A673 (cell line): ENCODE data around the gene SSMEM1. TPM values are rescaled to one million over a fixed set of nuclear protein-coding genes. Genes with fewer than 3 reads are reported as not detected.

Experiments
- BruUV-seq: library from RNA; stranded (reverse); fragments of 400-500 nt; replicated peaks from 2 replicates; lab custom pipeline; 2021; lab: Mats Ljungman, UMichigan
- CTCF ChIA-PET: fragments of 300-600 bp; sonication (Branson Sonifier 250); formaldehyde crosslinking; loops from one replicate; lab custom pipeline; 2022; ENCODE audit warnings: antibody characterized with exemption; lab: Charles Lee
- POLR2A ChIA-PET: fragments of 300-600 bp; sonication (Branson Sonifier 250); formaldehyde crosslinking; loops from one replicate; lab custom pipeline; 2022; ENCODE audit warnings: antibody characterized with exemption; ENCODE audit not compliant: low non-redundant PET; lab: Charles Lee
- DNase-seq: peaks from one replicate; pipeline ENCODE4 v3.0.0-alpha.2; 2015; ENCODE audit warnings: low spot score
- H3K27ac ChIP-seq: fragments of 200-600 bp; sonication (generic); 2 replicates; pipeline ENCODE4 v1.5.1; 2016; ENCODE audit warnings: mixed run types, low read depth, mild to moderate bottlenecking, mixed read lengths, antibody characterized with exemption, low read length; ENCODE audit not compliant: poor library complexity, severe bottlenecking
- H3K27me3 ChIP-seq: fragments of 200-600 bp; sonication (generic); replicated peaks from 2 replicates; pipeline ENCODE4 v1.6.1; 2017; ENCODE audit warnings: mixed run types, low read depth, mild to moderate bottlenecking, mixed read lengths, antibody characterized with exemption, low read length; ENCODE audit not compliant: insufficient read depth, poor library complexity
- H3K36me3 ChIP-seq: fragments of 200-600 bp; sonication (generic); 2 replicates; pipeline ENCODE4 v1.6.1; 2016; ENCODE audit warnings: mixed run types, mild to moderate bottlenecking, mixed read lengths, antibody characterized with exemption, low read length; ENCODE audit not compliant: insufficient read depth, poor library complexity, severe bottlenecking
- H3K4me1 ChIP-seq: fragments of 200-600 bp; sonication (generic); 2 replicates; pipeline ENCODE4 v1.6.1; 2017; ENCODE audit warnings: mixed run types, mild to moderate bottlenecking, mixed read lengths, antibody characterized with exemption, low read length; ENCODE audit not compliant: insufficient read depth, poor library complexity, severe bottlenecking
- H3K4me3 ChIP-seq: fragments of 200-600 bp; sonication (generic); 2 replicates; pipeline ENCODE4 v1.5.1; 2016; ENCODE audit warnings: low read depth, mixed run types, mild to moderate bottlenecking, mixed read lengths, low read length; ENCODE audit not compliant: poor library complexity, severe bottlenecking
- H3K9me3 ChIP-seq: fragments of 200-600 bp; sonication (generic); 2 replicates; pipeline ENCODE4 v1.6.1; 2016; ENCODE audit warnings: mixed run types, low read depth, mild to moderate bottlenecking, mixed read lengths, antibody characterized with exemption, low read length; ENCODE audit not compliant: poor library complexity, severe bottlenecking
- EZH2 ChIP-seq: fragments of 200-600 bp; sonication (generic); IDR thresholded peaks from 2 replicates; pipeline ENCODE4 v1.6.1; 2017; ENCODE audit warnings: borderline replicate concordance, low read depth, mild to moderate bottlenecking, mixed read lengths, antibody characterized with exemption, low read length; ENCODE audit not compliant: poor library complexity, severe bottlenecking
- intact Hi-C: fragments of 100-400 bp; cut with micrococcal nuclease; formaldehyde crosslinking; loops from one replicate; pipeline ENCODE4 v1.10.0; 2022; ENCODE audit not compliant: unreplicated experiment
- total RNA-seq: library from RNA; stranded (reverse); gene quantifications from 2 replicates; pipeline ENCODE4 v1.2.3, GENCODE V29; 2021
- TF ChIP-seq, protein P1 (sequence below): fragments of 300-800, 200-600 bp; sonication (generic); conservative IDR thresholded peaks from 2 replicates; pipeline ENCODE4 v1.5.1; 2017; ENCODE audit warnings: low read depth, mild to moderate bottlenecking, antibody characterized with exemption, low read length, moderate library complexity, mixed read lengths

The SSMEM1 gene
- total RNA-seq, 1 experiment from 2014 or later: not detected

DNA sequence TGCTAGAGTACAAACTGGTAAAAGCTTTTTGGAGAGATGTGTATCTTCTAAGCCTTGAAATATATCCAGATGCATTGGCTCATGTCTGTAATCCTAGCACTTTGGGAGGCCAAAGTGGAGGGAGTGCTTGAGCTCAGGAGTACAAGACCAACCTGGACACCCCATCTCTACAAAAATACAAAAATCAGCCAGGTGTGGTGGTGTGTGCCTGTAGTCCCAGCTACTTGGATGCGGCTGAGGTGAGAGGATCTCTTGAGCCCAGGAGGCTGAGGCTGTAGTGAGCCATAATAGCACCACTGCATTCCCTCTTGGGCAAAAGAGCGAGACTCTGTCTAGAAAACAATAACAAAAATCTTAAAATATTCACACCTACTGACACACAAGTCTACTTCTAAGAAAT lies 28.0 kb upstream of the SSMEM1 start:
- Histone ChIP-seq H3K27me3 (no peaks in the 10 kb centered on the region), H3K4me3 (no peak overlapping the region), H3K36me3 (peaks cover 52% of the 10 kb centered on the region), H3K4me1 (no peaks in the 10 kb centered on the region), H3K27ac (no peak overlapping the region), H3K9me3 (no peaks in the 10 kb centered on the region)
- POLR2A ChIA-PET: no interaction called here
- DNase-seq: no peak
- TF ChIP-seq EZH2: no peak
- TF ChIP-seq, protein P1, sequence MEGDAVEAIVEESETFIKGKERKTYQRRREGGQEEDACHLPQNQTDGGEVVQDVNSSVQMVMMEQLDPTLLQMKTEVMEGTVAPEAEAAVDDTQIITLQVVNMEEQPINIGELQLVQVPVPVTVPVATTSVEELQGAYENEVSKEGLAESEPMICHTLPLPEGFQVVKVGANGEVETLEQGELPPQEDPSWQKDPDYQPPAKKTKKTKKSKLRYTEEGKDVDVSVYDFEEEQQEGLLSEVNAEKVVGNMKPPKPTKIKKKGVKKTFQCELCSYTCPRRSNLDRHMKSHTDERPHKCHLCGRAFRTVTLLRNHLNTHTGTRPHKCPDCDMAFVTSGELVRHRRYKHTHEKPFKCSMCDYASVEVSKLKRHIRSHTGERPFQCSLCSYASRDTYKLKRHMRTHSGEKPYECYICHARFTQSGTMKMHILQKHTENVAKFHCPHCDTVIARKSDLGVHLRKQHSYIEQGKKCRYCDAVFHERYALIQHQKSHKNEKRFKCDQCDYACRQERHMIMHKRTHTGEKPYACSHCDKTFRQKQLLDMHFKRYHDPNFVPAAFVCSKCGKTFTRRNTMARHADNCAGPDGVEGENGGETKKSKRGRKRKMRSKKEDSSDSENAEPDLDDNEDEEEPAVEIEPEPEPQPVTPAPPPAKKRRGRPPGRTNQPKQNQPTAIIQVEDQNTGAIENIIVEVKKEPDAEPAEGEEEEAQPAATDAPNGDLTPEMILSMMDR: no peak
- CTCF ChIA-PET: no interaction called here
- no TSS peak for BruUV-seq
- intact Hi-C loops: no loop called here

DNA sequence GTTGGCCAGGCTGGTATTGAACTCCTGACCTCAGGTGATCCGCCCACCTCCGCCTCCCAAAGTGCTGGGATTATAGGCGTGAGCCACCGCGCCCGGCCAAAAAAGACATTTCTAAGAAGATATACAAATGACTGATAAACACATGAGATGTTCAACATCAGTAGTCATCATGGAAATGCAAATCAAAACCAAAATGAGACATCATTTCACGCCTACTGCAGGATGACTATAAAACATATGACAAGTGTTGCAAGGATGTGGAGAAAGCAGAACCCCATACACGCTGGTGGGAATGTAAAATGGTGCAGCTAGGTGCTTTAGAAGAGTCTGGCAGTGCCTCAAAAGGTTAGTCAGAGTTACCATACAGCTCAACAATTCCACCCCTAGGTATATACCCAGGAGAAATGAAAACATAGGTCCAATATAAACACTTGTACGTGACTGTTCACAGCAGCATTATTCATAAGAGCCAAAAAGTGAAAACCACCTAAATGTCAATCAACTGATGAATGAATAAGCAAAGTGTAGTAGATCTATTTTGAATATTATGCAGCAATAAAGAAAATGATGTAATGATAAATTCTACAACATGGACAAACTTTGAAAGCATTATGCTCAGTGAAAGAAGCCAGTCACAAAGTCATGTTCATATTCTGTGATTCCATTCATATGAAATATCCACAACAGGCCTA lies 26.9 kb upstream of the SSMEM1 start:
- Histone ChIP-seq H3K4me1 (no peaks in the 10 kb centered on the region), H3K27me3 (no peaks in the 10 kb centered on the region), H3K27ac (no peak overlapping the region), H3K9me3 (no peaks in the 10 kb centered on the region), H3K36me3 (peaks cover 46% of the 10 kb centered on the region), H3K4me3 (no peak overlapping the region)
- intact Hi-C loops: no loop called here
- no peak for DNase-seq
- no TSS peak for BruUV-seq
- ChIA-PET POLR2A (no interaction called here), CTCF (no interaction called here)
- TF ChIP-seq, protein P1: no peak

DNA sequence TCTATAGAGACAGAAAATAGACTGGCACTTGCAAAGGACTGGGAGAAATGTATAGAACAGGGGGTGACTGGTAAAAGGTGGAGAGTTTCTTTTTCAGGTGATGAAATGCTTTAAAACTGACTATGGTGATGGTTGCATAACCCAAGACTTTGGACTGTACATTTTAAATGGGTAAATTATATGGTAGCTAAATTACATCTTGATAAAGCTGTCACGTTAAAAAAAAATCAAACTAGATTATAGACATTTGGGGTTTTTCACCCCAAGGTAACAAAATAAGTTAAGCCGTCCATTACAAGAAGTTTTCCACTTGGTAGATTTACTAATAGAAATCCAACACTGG lies 26.4 kb upstream of the SSMEM1 start:
- no TSS peak for BruUV-seq

More for the DNA sequence above, 26.4 kb upstream of the SSMEM1 start:
- Histone ChIP-seq H3K4me1 (no peaks in the 10 kb centered on the region), H3K27ac (no peak overlapping the region), H3K36me3 (peaks cover 46% of the 10 kb centered on the region), H3K27me3 (no peaks in the 10 kb centered on the region), H3K4me3 (no peak overlapping the region), H3K9me3 (no peaks in the 10 kb centered on the region)
- DNase-seq: no peak
- CTCF ChIA-PET: no interaction called here
- no peak for TF ChIP-seq EZH2
- TF ChIP-seq, protein P1: no peak
- intact Hi-C loops: no loop called here
- POLR2A ChIA-PET: no interaction called here
